AG04449 (cell line): ENCODE data around the gene HLA-DQB1.
"Not testable (repeated sequence)": the region's sequence is repeated elsewhere in the genome, so short reads cannot be mapped to it uniquely, and the experiment has no call there.

Source experiments
- CTCF ChIA-PET: fragments of 350-600 bp; formaldehyde crosslinking; extraction: SDS; loops from one replicate; lab custom pipeline; 2021; ENCODE audit warnings: antibody characterized with exemption; lab: Yijun Ruan, JAX
- POLR2A ChIA-PET: fragments of 400-600, 350-600 bp; formaldehyde crosslinking; extraction: SDS; loops from one replicate; lab custom pipeline; 2020; ENCODE audit warnings: antibody characterized with exemption, inconsistent platforms; lab: Yijun Ruan, JAX
- DNase-seq: peaks from one replicate; pipeline ENCODE4 v3.0.0-alpha.2; 2010; ENCODE audit warnings: low read depth, low spot score
- H3K4me3 ChIP-seq: 2 replicates; pipeline ENCODE4 v1.5.1; 2011; ENCODE audit warnings: low read depth, mild to moderate bottlenecking, control low read depth, low read length
- CTCF ChIP-seq: IDR thresholded peaks from one replicate; pipeline ENCODE4 v1.5.1; 2011; ENCODE audit warnings: mild to moderate bottlenecking, moderate library complexity, low read length, control low read depth, inconsistent platforms; ENCODE audit not compliant: insufficient read depth; ENCODE audit errors: missing control alignments

HLA-DQB1 gene

GRCh38 chr6:32655203-32655710, 11.2 kb downstream of the HLA-DQB1 start:
- TF ChIP-seq CTCF: no peak
- ChIA-PET CTCF (no interaction called here), POLR2A (no interaction called here)
- DNase-seq: no peak
- H3K4me3 ChIP-seq: no peak overlapping the region

GRCh38 chr6:32645047-32645703, 21.3 kb downstream of the HLA-DQB1 start:
- H3K4me3 ChIP-seq: no peak overlapping the region
- POLR2A ChIA-PET: no interaction called here
- CTCF ChIA-PET: no interaction called here
- DNase-seq: no peak
- TF ChIP-seq CTCF: no peak

- no peak for TF ChIP-seq CTCF
- ChIA-PET POLR2A (no interaction called here), CTCF (no interaction called here)
- DNase-seq: no peak
- H3K4me3 ChIP-seq: no peak overlapping the region
These were observed 22.6 kb downstream of the HLA-DQB1 start for GRCh38 chr6:32643904-32644303.

GRCh38 chr6:32642720-32643106, 23.7 kb downstream of the HLA-DQB1 start:
- no peak overlapping the region for H3K4me3 ChIP-seq
- no peak for TF ChIP-seq CTCF
- ChIA-PET CTCF (no interaction called here), POLR2A (no interaction called here)
- no peak for DNase-seq

GRCh38 chr6:32641785-32642719, 24.4 kb downstream of the HLA-DQB1 start:
- H3K4me3 ChIP-seq, POLR2A ChIA-PET, CTCF ChIA-PET, DNase-seq: not testable (repeated sequence)

GRCh38 chr6:32641122-32641521, 25.3 kb downstream of the HLA-DQB1 start:
- ChIA-PET POLR2A (no interaction called here), CTCF (no interaction called here)
- TF ChIP-seq CTCF: no peak
- no peak for DNase-seq
- H3K4me3 ChIP-seq: no peak overlapping the region
